Ishikawa (cell line): ENCODE data around the gene FSIP1.

ENCODE experiments used
- EP300 ChIP-seq: IDR thresholded peaks from 2 replicates; pipeline ENCODE4 v1.6.1; 2012; ENCODE audit warnings: borderline replicate concordance
- FOXM1 ChIP-seq: IDR thresholded peaks from 2 replicates; pipeline ENCODE4 v1.6.1; 2012; ENCODE audit warnings: low read depth, borderline replicate concordance
- RAD21 ChIP-seq: IDR thresholded peaks from 2 replicates; pipeline ENCODE4 v1.6.1; 2012; ENCODE audit warnings: low read depth
- TCF12 ChIP-seq: IDR thresholded peaks from 2 replicates; pipeline ENCODE4 v1.6.1; 2012; ENCODE audit warnings: low read depth
- YY1 ChIP-seq: IDR thresholded peaks from 2 replicates; pipeline ENCODE4 v1.6.1; 2012; ENCODE audit warnings: low read depth
- TF ChIP-seq, protein P1 (sequence below): IDR thresholded peaks from 2 replicates; pipeline ENCODE4 v1.6.1; 2012
- TF ChIP-seq, protein P2 (sequence below): IDR thresholded peaks from 2 replicates; pipeline ENCODE4 v1.6.1; 2012; ENCODE audit warnings: low read depth, mild to moderate bottlenecking

DNA sequence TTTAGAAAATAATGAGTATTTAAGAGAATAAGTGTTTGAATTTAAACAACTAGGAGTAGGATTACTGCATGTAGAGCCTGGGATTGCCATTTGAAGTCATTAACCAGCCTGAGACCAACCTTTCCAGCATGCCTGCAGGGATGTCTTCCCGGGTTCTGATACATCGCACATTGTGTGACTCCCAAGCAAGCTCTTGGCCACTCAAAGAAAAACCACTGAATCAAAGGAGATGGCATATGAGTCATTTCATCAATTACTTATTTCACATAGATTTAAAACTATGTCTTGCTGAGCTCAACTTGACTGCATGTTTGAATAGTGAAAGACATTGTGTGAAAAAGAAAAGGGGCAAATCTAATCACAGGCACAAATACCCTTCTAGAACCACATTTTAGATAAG lies 216.8 kb downstream of the FSIP1 start:
- no peak for TF ChIP-seq EP300
- TF ChIP-seq RAD21: no peak
- TF ChIP-seq, protein P1, sequence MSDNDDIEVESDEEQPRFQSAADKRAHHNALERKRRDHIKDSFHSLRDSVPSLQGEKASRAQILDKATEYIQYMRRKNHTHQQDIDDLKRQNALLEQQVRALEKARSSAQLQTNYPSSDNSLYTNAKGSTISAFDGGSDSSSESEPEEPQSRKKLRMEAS: no peak
- TF ChIP-seq, protein P2, sequence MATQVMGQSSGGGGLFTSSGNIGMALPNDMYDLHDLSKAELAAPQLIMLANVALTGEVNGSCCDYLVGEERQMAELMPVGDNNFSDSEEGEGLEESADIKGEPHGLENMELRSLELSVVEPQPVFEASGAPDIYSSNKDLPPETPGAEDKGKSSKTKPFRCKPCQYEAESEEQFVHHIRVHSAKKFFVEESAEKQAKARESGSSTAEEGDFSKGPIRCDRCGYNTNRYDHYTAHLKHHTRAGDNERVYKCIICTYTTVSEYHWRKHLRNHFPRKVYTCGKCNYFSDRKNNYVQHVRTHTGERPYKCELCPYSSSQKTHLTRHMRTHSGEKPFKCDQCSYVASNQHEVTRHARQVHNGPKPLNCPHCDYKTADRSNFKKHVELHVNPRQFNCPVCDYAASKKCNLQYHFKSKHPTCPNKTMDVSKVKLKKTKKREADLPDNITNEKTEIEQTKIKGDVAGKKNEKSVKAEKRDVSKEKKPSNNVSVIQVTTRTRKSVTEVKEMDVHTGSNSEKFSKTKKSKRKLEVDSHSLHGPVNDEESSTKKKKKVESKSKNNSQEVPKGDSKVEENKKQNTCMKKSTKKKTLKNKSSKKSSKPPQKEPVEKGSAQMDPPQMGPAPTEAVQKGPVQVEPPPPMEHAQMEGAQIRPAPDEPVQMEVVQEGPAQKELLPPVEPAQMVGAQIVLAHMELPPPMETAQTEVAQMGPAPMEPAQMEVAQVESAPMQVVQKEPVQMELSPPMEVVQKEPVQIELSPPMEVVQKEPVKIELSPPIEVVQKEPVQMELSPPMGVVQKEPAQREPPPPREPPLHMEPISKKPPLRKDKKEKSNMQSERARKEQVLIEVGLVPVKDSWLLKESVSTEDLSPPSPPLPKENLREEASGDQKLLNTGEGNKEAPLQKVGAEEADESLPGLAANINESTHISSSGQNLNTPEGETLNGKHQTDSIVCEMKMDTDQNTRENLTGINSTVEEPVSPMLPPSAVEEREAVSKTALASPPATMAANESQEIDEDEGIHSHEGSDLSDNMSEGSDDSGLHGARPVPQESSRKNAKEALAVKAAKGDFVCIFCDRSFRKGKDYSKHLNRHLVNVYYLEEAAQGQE: no peak
- TF ChIP-seq TCF12: no peak
- TF ChIP-seq YY1: no peak
- no peak for TF ChIP-seq FOXM1
